HCT116 (cell line): ENCODE measurements around the gene CYP1A2. TPM values are rescaled to one million over a fixed set of nuclear protein-coding genes. Genes with fewer than 3 reads are reported as not detected.

Experiments
- ATAC-seq: fragments of 200-7000 bp; cut with Tn5 transposase; 2 replicates; pipeline ENCODE4 v1.9.1; 2020; ENCODE audit warnings: mild to moderate bottlenecking, moderate library complexity
- BruUV-seq: library from RNA; stranded (reverse); fragments of 400-500 nt; replicated peaks from 2 replicates; lab custom pipeline; 2021; lab: Mats Ljungman, UMichigan
- CTCF ChIA-PET: fragments of 300-600 bp; sonication (Branson Sonifier 250); formaldehyde crosslinking; loops from one replicate; lab custom pipeline; 2021; ENCODE audit warnings: antibody characterized with exemption; lab: Charles Lee
- POLR2A ChIA-PET: fragments of 300-600, 350-600 bp; sonication (Branson Sonifier 250); formaldehyde crosslinking; loops from one replicate; lab custom pipeline; 2021; ENCODE audit warnings: antibody characterized with exemption; lab: Charles Lee
- RAD21 ChIA-PET, 2 experiments: fragments of 300-600 bp; sonication (Branson Sonifier 250); formaldehyde crosslinking; loops; one replicate each; lab custom pipeline; 2023; ENCODE audit warnings: low total read pairs in 2 of 2; ENCODE audit not compliant: uncharacterized antibody in 2 of 2, unreplicated experiment in 2 of 2, low non-redundant PET in 1 of 2; lab: Charles Lee
- DNase-seq: peaks from one replicate; pipeline ENCODE4 v3.0.0-alpha.2; 2010; ENCODE audit warnings: low read depth, low spot score
- H2AFZ ChIP-seq: fragments of 200-600 bp; shearing (Covaris generic), sonication (generic); 2 replicates; pipeline ENCODE4 v1.6.1; 2017; ENCODE audit warnings: low read depth, mixed run types, mixed read lengths, antibody characterized with exemption, low read length; ENCODE audit not compliant: poor library complexity, severe bottlenecking
- H3K27ac ChIP-seq: 2 replicates; pipeline ENCODE4 v1.5.1; 2012; ENCODE audit warnings: low read depth, low read length
- H3K27me3 ChIP-seq: fragments of 200-600 bp; sonication (generic); 2 replicates; pipeline ENCODE4 v1.6.1; 2016; ENCODE audit warnings: mixed run types, low read length, mixed read lengths; ENCODE audit not compliant: insufficient read depth
- H3K36me3 ChIP-seq, 2 experiments: fragments of 200-500 bp in 1 of 2; fragments of 200-600 bp in 1 of 2; sonication (Bioruptor generic) in 1 of 2; sonication (generic) in 1 of 2; 2 replicates each; pipeline versions ENCODE4 v1.5.1 to v1.6.1; 2014 to 2016; ENCODE audit warnings: low read length in 2 of 2, inconsistent platforms in 1 of 2, mixed read lengths in 1 of 2, mixed run types in 1 of 2; ENCODE audit not compliant: insufficient read depth in 2 of 2, control insufficient read depth in 1 of 2
- H3K4me1 ChIP-seq, 2 experiments: fragments of 200-600 bp in 1 of 2; sonication (generic) in 1 of 2; 2 replicates each; pipeline versions ENCODE4 v1.5.1 to v1.6.1; 2012 to 2017; ENCODE audit warnings: low read length in 2 of 2, inconsistent platforms in 1 of 2, mild to moderate bottlenecking in 1 of 2, mixed read lengths in 1 of 2, mixed run types in 1 of 2, moderate library complexity in 1 of 2; ENCODE audit not compliant: insufficient read depth in 2 of 2, control insufficient read depth in 1 of 2
- H3K4me2 ChIP-seq: fragments of 200-600 bp; sonication (generic); 2 replicates; pipeline ENCODE4 v1.6.1; 2017; ENCODE audit warnings: mixed run types, low read length, mixed read lengths
- H3K4me3 ChIP-seq, 2 experiments: fragments of 200-600 bp in 1 of 2; sonication (generic) in 1 of 2; replicated peaks in 1 of 2; 2 replicates each; pipeline ENCODE4 v1.5.1; 2011 to 2016; ENCODE audit warnings: low read length in 2 of 2, control low read depth in 1 of 2, low read depth in 1 of 2, mild to moderate bottlenecking in 1 of 2, mixed read lengths in 1 of 2, mixed run types in 1 of 2
- H3K79me2 ChIP-seq: fragments of 200-600 bp; sonication (generic); 2 replicates; pipeline ENCODE4 v1.6.1; 2017; ENCODE audit warnings: mild to moderate bottlenecking, mixed run types, low read length, moderate library complexity, mixed read lengths; ENCODE audit not compliant: insufficient read depth
- H3K9ac ChIP-seq: fragments of 200-600 bp; sonication (generic); 2 replicates; pipeline ENCODE4 v1.6.1; 2016; ENCODE audit warnings: low read length, mixed read lengths
- H3K9me2 ChIP-seq: fragments of 200-600 bp; sonication (generic), shearing (Covaris generic); 2 replicates; pipeline ENCODE4 v1.6.1; 2017; ENCODE audit warnings: mixed run types, mild to moderate bottlenecking, moderate library complexity; ENCODE audit not compliant: insufficient read depth
- H3K9me3 ChIP-seq, 2 experiments: fragments of 200-500 bp in 1 of 2; fragments of 200-600 bp in 1 of 2; sonication (Bioruptor generic) in 1 of 2; sonication (generic) in 1 of 2; 2 replicates each; pipeline ENCODE4 v1.6.1; 2014 to 2017; ENCODE audit warnings: low read length in 2 of 2, mixed read lengths in 2 of 2, inconsistent platforms in 1 of 2, low read depth in 1 of 2, mild to moderate bottlenecking in 1 of 2, mixed run types in 1 of 2, moderate library complexity in 1 of 2; ENCODE audit not compliant: control insufficient read depth in 1 of 2, insufficient read depth in 1 of 2
- H4K20me1 ChIP-seq: fragments of 200-600 bp; sonication (generic), shearing (Covaris generic); 2 replicates; pipeline ENCODE4 v1.6.1; 2017; ENCODE audit warnings: mixed run types, mild to moderate bottlenecking, moderate library complexity; ENCODE audit not compliant: insufficient read depth
- CBX3 ChIP-seq: IDR thresholded peaks from 2 replicates; pipeline ENCODE4 v1.6.1; 2012; ENCODE audit warnings: low read depth
- CEBPB ChIP-seq: IDR thresholded peaks from 2 replicates; pipeline ENCODE4 v1.6.1; 2012; ENCODE audit warnings: low read depth
- EGR1 ChIP-seq: IDR thresholded peaks from 2 replicates; pipeline ENCODE4 v1.6.1; 2012; ENCODE audit warnings: low read depth
- ELF1 ChIP-seq: IDR thresholded peaks from 2 replicates; pipeline ENCODE4 v1.6.1; 2012; ENCODE audit warnings: low read depth, borderline replicate concordance
- EZH2 ChIP-seq: fragments of 200-600 bp; sonication (generic); IDR thresholded peaks from 2 replicates; pipeline ENCODE4 v1.6.1; 2017; ENCODE audit warnings: antibody characterized with exemption, mixed run types
- FOSL1 ChIP-seq: IDR thresholded peaks from 2 replicates; pipeline ENCODE4 v1.6.1; 2012; ENCODE audit warnings: low read depth
- JUND ChIP-seq: IDR thresholded peaks from 2 replicates; pipeline ENCODE4 v1.6.1; 2012
- MAX ChIP-seq: IDR thresholded peaks from 2 replicates; pipeline ENCODE4 v1.6.1; 2012
- POLR2AphosphoS5 ChIP-seq: IDR thresholded peaks from 2 replicates; pipeline ENCODE4 v1.6.1; 2011; ENCODE audit warnings: mild to moderate bottlenecking, low read depth, low read length, moderate library complexity
- RAD21 ChIP-seq: IDR thresholded peaks from 2 replicates; pipeline ENCODE4 v1.6.1; 2012; ENCODE audit warnings: low read depth, mild to moderate bottlenecking
- REST ChIP-seq: IDR thresholded peaks from 2 replicates; pipeline ENCODE4 v1.6.1; 2012; ENCODE audit warnings: low read depth
- SIN3A ChIP-seq: IDR thresholded peaks from 2 replicates; pipeline ENCODE4 v1.6.1; 2012; ENCODE audit warnings: low read depth
- SRF ChIP-seq: IDR thresholded peaks from 2 replicates; pipeline ENCODE4 v1.6.1; 2012; ENCODE audit warnings: low read depth
- TCF7L2 ChIP-seq: IDR thresholded peaks from 2 replicates; pipeline ENCODE4 v1.7.0; 2011; ENCODE audit warnings: borderline replicate concordance, inconsistent platforms; ENCODE audit not compliant: insufficient read depth, insufficient read length; ENCODE audit errors: extremely low read depth
- YY1 ChIP-seq: IDR thresholded peaks from 2 replicates; pipeline ENCODE4 v1.6.1; 2011; ENCODE audit warnings: low read length, low read depth, moderate library complexity, mild to moderate bottlenecking; ENCODE audit not compliant: insufficient replicate concordance; ENCODE audit errors: extremely low read depth
- ZBTB33 ChIP-seq: IDR thresholded peaks from 2 replicates; pipeline ENCODE4 v1.6.1; 2011; ENCODE audit warnings: mild to moderate bottlenecking, low read length, moderate library complexity; ENCODE audit not compliant: insufficient replicate concordance; ENCODE audit errors: extremely low read depth
- ZFX ChIP-seq: fragments of 450-650 bp; IDR thresholded peaks from 2 replicates; pipeline ENCODE4 v1.6.1; 2017
- ZNF274 ChIP-seq: fragments of 200-500 bp; sonication (Bioruptor generic); IDR thresholded peaks from 2 replicates; pipeline ENCODE4 v1.6.1; 2014; ENCODE audit warnings: mild to moderate bottlenecking, low read depth, low read length, inconsistent platforms
- intact Hi-C: fragments of 100-400 bp; cut with micrococcal nuclease; formaldehyde crosslinking; loops from 2 replicates; pipeline ENCODE4 v1.10.0; 2022
- total RNA-seq: library from RNA; stranded (reverse); gene quantifications from one replicate; pipeline ENCODE4 v1.2.1, GENCODE V29; 2021; ENCODE audit not compliant: unreplicated experiment

The CYP1A2 gene
- total RNA-seq, 1 experiment from 2014 or later: not detected

DNA sequence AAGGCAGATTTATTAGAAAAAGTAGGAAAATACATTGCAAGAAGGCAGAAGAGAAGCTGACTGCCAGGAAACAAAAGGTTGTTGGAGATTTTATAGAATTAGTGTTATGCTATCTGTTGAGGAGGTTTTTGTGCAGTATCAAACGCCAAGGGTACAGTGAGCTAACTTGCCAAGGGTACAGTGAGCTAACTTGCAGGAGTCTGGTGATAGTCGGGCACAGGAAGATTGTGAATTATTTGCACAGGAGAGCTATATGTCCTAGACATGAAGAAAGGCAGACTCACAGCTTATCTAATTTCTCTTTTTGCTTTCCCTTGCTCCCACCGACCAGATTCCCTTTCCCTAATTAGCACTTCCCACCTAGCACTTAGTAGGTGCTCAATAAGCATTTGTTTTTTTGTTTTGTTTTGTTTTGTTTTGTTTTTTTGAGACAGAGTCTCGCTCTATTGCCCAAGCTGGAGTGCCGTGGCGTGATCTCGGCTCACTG lies 30.6 kb downstream of the CYP1A2 start:
- Histone ChIP-seq H2AFZ (no peak overlapping the region), H3K27me3 (no peaks in the 10 kb centered on the region), H3K9ac (no peak overlapping the region), H3K4me3 (no peak overlapping the region), H3K9me2 (no peaks in the 10 kb centered on the region), H3K4me1 (peaks cover 14 to 20% of the 10 kb centered on the region in 2 experiments), H3K27ac (no peak overlapping the region), H3K79me2 (peaks cover 19% of the 10 kb centered on the region), H4K20me1 (no peaks in the 10 kb centered on the region), H3K4me2 (no peak overlapping the region), H3K36me3 (no peaks in the 10 kb centered on the region; a peak in 1 of 4 replicates), H3K9me3 (no peaks in the 10 kb centered on the region)
- intact Hi-C loops: no loop called here
- RAD21 ChIA-PET: no interaction called here
- TF ChIP-seq ZBTB33: no peak
- no peak for TF ChIP-seq ZFX
- no peak for TF ChIP-seq CEBPB
- no peak for TF ChIP-seq FOSL1
- TF ChIP-seq REST: no peak
- TF ChIP-seq MAX: no peak
- TF ChIP-seq SRF: no peak
- no peak for TF ChIP-seq POLR2AphosphoS5
- TF ChIP-seq RAD21: no peak
- no peak for TF ChIP-seq TCF7L2
- no peak for TF ChIP-seq ZNF274
- TF ChIP-seq CBX3: no peak
- TF ChIP-seq JUND: no peak
- TF ChIP-seq ELF1: no peak
- TF ChIP-seq SIN3A: no peak
- TF ChIP-seq YY1: no peak
- TF ChIP-seq EZH2: no peak
- no peak for TF ChIP-seq EGR1
- POLR2A ChIA-PET: no interaction called here
- DNase-seq (no peak), ATAC-seq (no peak)
- CTCF ChIA-PET: interaction anchor here (0.8 to 2.1 kb wide), 4 partner anchors 8 to 158 kb away, joined by 4 to 10 read pairs (median 6); no protein-coding TSS in a partner anchor
- BruUV-seq: no TSS peak
